ENCODE results near the gene SNX1.

DNA sequence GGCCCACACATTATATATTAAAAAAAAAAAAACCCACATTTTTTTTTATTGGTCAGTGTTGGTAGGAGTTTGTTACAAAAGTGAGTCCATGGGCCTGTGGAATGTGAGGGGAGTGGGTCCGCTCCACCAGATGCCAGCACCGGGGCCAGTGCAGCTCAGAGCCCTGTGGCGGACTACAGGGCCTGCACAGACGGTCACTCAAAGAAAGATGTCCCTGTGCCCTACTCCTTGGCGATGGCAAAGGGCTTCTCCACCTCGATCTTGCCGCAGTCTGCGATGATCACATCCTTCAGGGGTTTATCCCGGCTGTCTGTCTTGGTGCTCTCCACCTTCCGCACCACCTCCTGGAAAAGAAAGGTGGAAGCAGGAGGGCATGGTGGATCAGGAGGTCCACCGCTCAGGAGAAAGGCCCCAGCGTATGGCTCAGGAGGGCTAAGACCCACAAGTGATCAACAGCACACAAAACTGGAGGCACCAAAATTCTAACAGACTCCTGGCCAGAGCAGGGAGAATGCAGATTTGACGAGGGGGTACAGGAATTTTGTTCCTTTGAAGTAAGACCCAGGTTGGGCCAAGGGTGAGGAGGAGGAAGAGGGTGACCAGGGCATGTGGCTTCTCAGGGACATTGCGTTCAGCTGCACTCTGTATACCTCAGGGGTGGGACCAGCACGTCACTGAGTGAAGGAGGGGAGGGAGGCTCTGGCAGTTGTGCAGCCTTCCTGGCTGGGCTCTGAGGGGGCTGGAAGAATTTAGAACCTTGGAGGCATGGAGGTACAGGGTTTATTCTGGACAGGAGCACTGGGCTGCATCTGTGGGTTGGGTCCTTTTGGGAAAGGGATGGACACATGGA is 60.2 kb downstream of the SNX1 start:
- no peak for TF ChIP-seq ZFP30 (CRISPR knock-in tag; IDR thresholded peaks at IDR 0.05)
- no peak for TF ChIP-seq BACH2 (CRISPR knock-in tag; IDR thresholded peaks at IDR 0.05; ENCODE audit: borderline replicate concordance)
- no peak for TF ChIP-seq ARNTL (CRISPR knock-in tag; IDR thresholded peaks at IDR 0.05; ENCODE audit: borderline replicate concordance, low read depth)
- no peak for TF ChIP-seq SNAI2 (CRISPR knock-in tag; IDR thresholded peaks at IDR 0.05)
- no peak for TF ChIP-seq ESRRG (CRISPR knock-in tag; IDR thresholded peaks at IDR 0.05)
- no peak for TF ChIP-seq RARB (CRISPR knock-in tag; IDR thresholded peaks at IDR 0.05)
- TF ChIP-seq, protein P1, sequence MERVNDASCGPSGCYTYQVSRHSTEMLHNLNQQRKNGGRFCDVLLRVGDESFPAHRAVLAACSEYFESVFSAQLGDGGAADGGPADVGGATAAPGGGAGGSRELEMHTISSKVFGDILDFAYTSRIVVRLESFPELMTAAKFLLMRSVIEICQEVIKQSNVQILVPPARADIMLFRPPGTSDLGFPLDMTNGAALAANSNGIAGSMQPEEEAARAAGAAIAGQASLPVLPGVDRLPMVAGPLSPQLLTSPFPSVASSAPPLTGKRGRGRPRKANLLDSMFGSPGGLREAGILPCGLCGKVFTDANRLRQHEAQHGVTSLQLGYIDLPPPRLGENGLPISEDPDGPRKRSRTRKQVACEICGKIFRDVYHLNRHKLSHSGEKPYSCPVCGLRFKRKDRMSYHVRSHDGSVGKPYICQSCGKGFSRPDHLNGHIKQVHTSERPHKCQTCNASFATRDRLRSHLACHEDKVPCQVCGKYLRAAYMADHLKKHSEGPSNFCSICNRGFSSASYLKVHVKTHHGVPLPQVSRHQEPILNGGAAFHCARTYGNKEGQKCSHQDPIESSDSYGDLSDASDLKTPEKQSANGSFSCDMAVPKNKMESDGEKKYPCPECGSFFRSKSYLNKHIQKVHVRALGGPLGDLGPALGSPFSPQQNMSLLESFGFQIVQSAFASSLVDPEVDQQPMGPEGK (CRISPR knock-in tag; IDR thresholded peaks at IDR 0.05; ENCODE audit: borderline replicate concordance), result no peak
- no peak for TF ChIP-seq PPARA (CRISPR knock-in tag; IDR thresholded peaks at IDR 0.05; ENCODE audit: borderline replicate concordance)
- no peak for TF ChIP-seq TCF4 (CRISPR knock-in tag; IDR thresholded peaks at IDR 0.05; ENCODE audit: borderline replicate concordance)
- TF ChIP-seq ZC3H10 (CRISPR knock-in tag; IDR thresholded peaks at IDR 0.05), result no peak
- TF ChIP-seq OSR1 (CRISPR knock-in tag; IDR thresholded peaks at IDR 0.05), result no peak
- TF ChIP-seq CSDC2 (CRISPR knock-in tag; IDR thresholded peaks at IDR 0.05), result no peak
- TF ChIP-seq ZNF565 (CRISPR knock-in tag; conservative IDR thresholded peaks at IDR 0.05; ENCODE audit: low read depth), result no peak
- TF ChIP-seq, protein P2, sequence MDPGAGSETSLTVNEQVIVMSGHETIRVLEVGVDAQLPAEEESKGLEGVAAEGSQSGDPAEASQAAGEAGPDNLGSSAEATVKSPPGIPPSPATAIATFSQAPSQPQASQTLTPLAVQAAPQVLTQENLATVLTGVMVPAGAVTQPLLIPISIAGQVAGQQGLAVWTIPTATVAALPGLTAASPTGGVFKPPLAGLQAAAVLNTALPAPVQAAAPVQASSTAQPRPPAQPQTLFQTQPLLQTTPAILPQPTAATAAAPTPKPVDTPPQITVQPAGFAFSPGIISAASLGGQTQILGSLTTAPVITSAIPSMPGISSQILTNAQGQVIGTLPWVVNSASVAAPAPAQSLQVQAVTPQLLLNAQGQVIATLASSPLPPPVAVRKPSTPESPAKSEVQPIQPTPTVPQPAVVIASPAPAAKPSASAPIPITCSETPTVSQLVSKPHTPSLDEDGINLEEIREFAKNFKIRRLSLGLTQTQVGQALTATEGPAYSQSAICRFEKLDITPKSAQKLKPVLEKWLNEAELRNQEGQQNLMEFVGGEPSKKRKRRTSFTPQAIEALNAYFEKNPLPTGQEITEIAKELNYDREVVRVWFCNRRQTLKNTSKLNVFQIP (CRISPR knock-in tag; IDR thresholded peaks at IDR 0.05; ENCODE audit: borderline replicate concordance, low read depth), result no peak

All from SK-N-SH treated with all-trans-retinoic acid at 6 μM for 48 hours (cell line).